Amniotic stem cell (primary cell): ENCODE data around the gene IL23R.

Experiments used
- DNase-seq: peaks from one replicate; lab custom pipeline; 2025; lab: John Stamatoyannopoulos, UW

IL23R gene

GRCh38 chr1:67300561-67300960, 134.3 kb downstream of the IL23R start:
- DNase-seq, result no peak

- no peak for DNase-seq
These were observed 137.8 kb downstream of the IL23R start for GRCh38 chr1:67304023-67304422.

- DNase-seq, result no peak
These were observed 140.3 kb downstream of the IL23R start for GRCh38 chr1:67306547-67306946.

GRCh38 chr1:67307251-67308060, 141.2 kb downstream of the IL23R start, which contains the start of gene IL12RB2:
Gene IL12RB2 (plus strand): TSS chr1:67307873. CDS start chr1:67320369, 12,496 bp downstream.
- DNase-seq, result no peak

- no peak for DNase-seq
These were observed 141.9 kb downstream of the IL23R start for GRCh38 chr1:67308136-67308535.
